SHP77 (cell line): ENCODE data around the gene GPD1L.

Experiments used
- DNase-seq, 2 experiments: peaks; one replicate each; lab custom pipeline; 2025; lab: John Stamatoyannopoulos, UW

The GPD1L gene

GRCh38 chr3:32136703-32137102 is 30.3 kb downstream of the GPD1L start:
- no peak for DNase-seq

- no peak for DNase-seq
Measured at GRCh38 chr3:32137870-32138269, 31.4 kb downstream of the GPD1L start.

- no peak for DNase-seq
Measured at GRCh38 chr3:32138545-32139104, 32.2 kb downstream of the GPD1L start.

- no peak for DNase-seq
Measured at GRCh38 chr3:32140943-32141342, 34.5 kb downstream of the GPD1L start.

- DNase-seq, result peak; percentile 57 to 68
Measured at GRCh38 chr3:32143849-32144757, 37.7 kb downstream of the GPD1L start.

GRCh38 chr3:32146746-32147211 is 40.4 kb downstream of the GPD1L start:
- DNase-seq, result no peak

- DNase-seq, result no peak
Measured at GRCh38 chr3:32147509-32147908, 41.1 kb downstream of the GPD1L start.

GRCh38 chr3:32147933-32148332 is 41.5 kb downstream of the GPD1L start:
- no peak for DNase-seq

GRCh38 chr3:32148351-32148750 is 41.9 kb downstream of the GPD1L start:
- DNase-seq, result no peak

GRCh38 chr3:32153414-32154204 is 47.2 kb downstream of the GPD1L start:
- DNase-seq, result no peak

GRCh38 chr3:32154205-32154579 is 47.8 kb downstream of the GPD1L start:
- DNase-seq, result no peak

- no peak for DNase-seq
Measured at GRCh38 chr3:32155117-32155516, 48.7 kb downstream of the GPD1L start.

GRCh38 chr3:32157600-32158264 is 51.3 kb downstream of the GPD1L start:
- DNase-seq, result no peak

- no peak for DNase-seq
Measured at GRCh38 chr3:32160706-32161214, 54.3 kb downstream of the GPD1L start.

GRCh38 chr3:32165442-32165841 is 59.0 kb downstream of the GPD1L start:
- DNase-seq, result no peak

GRCh38 chr3:32166654-32167053 is 60.2 kb downstream of the GPD1L start:
- DNase-seq, result no peak

GRCh38 chr3:32172420-32172819 is 66.0 kb downstream of the GPD1L start:
- DNase-seq, result no peak

- peak; percentile 72 to 74 for DNase-seq
Measured at GRCh38 chr3:32175607-32176197, 69.3 kb downstream of the GPD1L start.

- DNase-seq, result peak; percentile 59 to 67
Measured at GRCh38 chr3:32176989-32177701, 70.7 kb downstream of the GPD1L start.

- DNase-seq, result peak; percentile 88
Measured at GRCh38 chr3:32177702-32178198, 71.3 kb downstream of the GPD1L start.
